ENCODE results near the gene TEX12.
A peak's percentile ranks its signal among the peaks of the same experiment; 100 is the strongest.

Gene TEX12

DNA sequence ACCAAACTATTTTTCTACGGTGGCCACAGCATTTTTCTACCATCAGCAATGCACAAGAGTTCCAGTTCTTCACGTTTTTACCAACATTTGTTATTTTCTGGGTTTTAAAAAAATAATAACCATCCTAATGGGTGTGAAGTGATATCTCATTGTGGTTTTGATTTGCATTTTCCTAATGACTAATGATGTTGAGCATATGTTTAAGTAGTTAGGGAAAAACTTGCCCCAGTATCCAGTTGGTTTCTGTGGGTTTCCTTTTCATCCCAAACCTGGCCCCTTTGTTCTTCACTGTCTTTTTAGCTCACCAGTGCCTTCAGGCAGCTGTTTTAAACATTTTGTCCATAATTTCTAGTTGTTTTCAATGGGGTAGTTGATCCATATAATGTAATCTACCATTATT, 44.4 kb downstream of the TEX12 start:
- H3K27me3 Mint-ChIP-seq (ENCODE audit: low read depth), result peaks cover 28% of the 10 kb centered on the region
- no peaks in the 10 kb centered on the region for H3K36me3 Mint-ChIP-seq (ENCODE audit: low read depth)
- peaks cover 10% of the 10 kb centered on the region for H3K4me1 Mint-ChIP-seq (ENCODE audit: low read depth)
- no peaks in the 10 kb centered on the region for H3K9me3 Mint-ChIP-seq
- no peak overlapping the region for H3K27ac Mint-ChIP-seq
- H3K4me3 Mint-ChIP-seq, result peak overlapping the region; percentile 44
- DNase-seq (ENCODE audit: low spot score), result peak; percentile 14

- H3K4me3 Mint-ChIP-seq, result no peak overlapping the region
- peaks cover 10% of the 10 kb centered on the region for H3K4me1 Mint-ChIP-seq (ENCODE audit: low read depth)
- H3K36me3 Mint-ChIP-seq (ENCODE audit: low read depth), result no peaks in the 10 kb centered on the region
- no peak for DNase-seq (ENCODE audit: low spot score)
- H3K9me3 Mint-ChIP-seq, result no peaks in the 10 kb centered on the region
- H3K27me3 Mint-ChIP-seq (ENCODE audit: low read depth), result peaks cover 23% of the 10 kb centered on the region
- H3K27ac Mint-ChIP-seq, result no peak overlapping the region
Observed at GRCh38 chr11:112212290-112212689, 45.1 kb downstream of the TEX12 start.

- no peak overlapping the region for H3K4me3 Mint-ChIP-seq
- peaks cover 23% of the 10 kb centered on the region for H3K27me3 Mint-ChIP-seq (ENCODE audit: low read depth)
- H3K27ac Mint-ChIP-seq, result no peak overlapping the region
- no peak for DNase-seq (ENCODE audit: low spot score)
- H3K36me3 Mint-ChIP-seq (ENCODE audit: low read depth), result no peaks in the 10 kb centered on the region
- no peaks in the 10 kb centered on the region for H3K9me3 Mint-ChIP-seq
- H3K4me1 Mint-ChIP-seq (ENCODE audit: low read depth), result peaks cover 10% of the 10 kb centered on the region
Observed at GRCh38 chr11:112212710-112213109, 45.5 kb downstream of the TEX12 start.

- H3K27ac Mint-ChIP-seq, result no peak overlapping the region
- DNase-seq (ENCODE audit: low spot score), result no peak
- H3K27me3 Mint-ChIP-seq (ENCODE audit: low read depth), result peaks cover 23% of the 10 kb centered on the region
- no peaks in the 10 kb centered on the region for H3K36me3 Mint-ChIP-seq (ENCODE audit: low read depth)
- H3K4me1 Mint-ChIP-seq (ENCODE audit: low read depth), result peaks cover 10% of the 10 kb centered on the region
- no peak overlapping the region for H3K4me3 Mint-ChIP-seq
- H3K9me3 Mint-ChIP-seq, result no peaks in the 10 kb centered on the region
Observed at GRCh38 chr11:112213753-112214152, 46.6 kb downstream of the TEX12 start.

- no peak overlapping the region for H3K4me3 Mint-ChIP-seq
- H3K4me1 Mint-ChIP-seq (ENCODE audit: low read depth), result peaks cover 14% of the 10 kb centered on the region
- no peak for DNase-seq (ENCODE audit: low spot score)
Observed at GRCh38 chr11:112215621-112216020, 48.4 kb downstream of the TEX12 start.

GRCh38 chr11:112216561-112217105, 49.5 kb downstream of the TEX12 start:
- Mint-ChIP-seq H3K27me3 (ENCODE audit: low read depth) (peaks cover 2% of the 10 kb centered on the region), H3K4me3 (no peak overlapping the region), H3K36me3 (ENCODE audit: low read depth) (no peaks in the 10 kb centered on the region), H3K9me3 (no peaks in the 10 kb centered on the region), H3K4me1 (ENCODE audit: low read depth) (peaks cover 9% of the 10 kb centered on the region), H3K27ac (no peak overlapping the region)
- no peak for DNase-seq (ENCODE audit: low spot score)

More at GRCh38 chr11:112215621-112216020, 48.4 kb downstream of the TEX12 start:
- Mint-ChIP-seq H3K9me3 (no peaks in the 10 kb centered on the region), H3K36me3 (ENCODE audit: low read depth) (no peaks in the 10 kb centered on the region), H3K27ac (no peak overlapping the region), H3K27me3 (ENCODE audit: low read depth) (peaks cover 8% of the 10 kb centered on the region)

DNA sequence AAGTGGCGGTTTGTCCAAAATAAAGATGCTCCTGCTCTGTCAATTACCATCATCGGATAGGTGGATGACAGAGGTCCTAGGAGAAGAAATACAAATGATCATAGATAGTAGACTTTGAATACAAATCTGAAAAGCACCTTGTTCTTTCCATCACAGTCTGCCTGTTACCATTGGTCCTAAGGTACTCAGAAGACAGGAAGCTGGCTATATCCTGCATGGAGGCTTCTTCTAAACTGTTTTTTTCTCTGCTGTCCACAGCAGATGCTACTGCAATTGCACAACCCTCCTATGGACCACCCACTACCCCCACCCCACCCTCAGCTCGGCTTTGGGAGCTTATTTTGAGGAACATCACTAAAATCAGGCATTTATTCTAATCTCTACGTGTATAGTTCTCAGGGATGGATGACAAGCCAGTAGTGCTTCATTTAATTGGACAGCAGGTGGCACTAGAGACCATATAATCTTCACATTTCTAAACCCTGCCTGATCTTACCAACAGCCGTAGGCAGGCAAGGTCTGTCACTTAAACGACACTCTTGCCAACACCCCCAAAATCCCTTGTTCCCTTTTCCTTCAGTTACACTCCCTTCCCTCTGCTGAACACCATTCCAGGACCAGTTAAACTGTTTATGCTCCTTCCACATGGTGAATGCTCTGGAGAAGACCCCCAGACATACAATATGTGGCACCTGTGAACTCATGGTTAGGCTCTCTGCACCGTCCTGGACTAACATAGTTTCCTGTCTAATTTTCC, 52.5 kb downstream of the TEX12 start:
- H3K4me1 Mint-ChIP-seq (ENCODE audit: low read depth), result peaks cover 14% of the 10 kb centered on the region
- H3K27ac Mint-ChIP-seq, result no peak overlapping the region
- H3K36me3 Mint-ChIP-seq (ENCODE audit: low read depth), result no peaks in the 10 kb centered on the region
- peak; percentile 24 for DNase-seq (ENCODE audit: low spot score)
- no peaks in the 10 kb centered on the region for H3K27me3 Mint-ChIP-seq (ENCODE audit: low read depth)
- H3K4me3 Mint-ChIP-seq, result no peak overlapping the region
- no peaks in the 10 kb centered on the region for H3K9me3 Mint-ChIP-seq

- no peak for DNase-seq (ENCODE audit: low spot score)
- peaks cover 15% of the 10 kb centered on the region for H3K4me1 Mint-ChIP-seq (ENCODE audit: low read depth)
- H3K27ac Mint-ChIP-seq, result no peak overlapping the region
- no peak overlapping the region for H3K4me3 Mint-ChIP-seq
- no peaks in the 10 kb centered on the region for H3K36me3 Mint-ChIP-seq (ENCODE audit: low read depth)
- no peaks in the 10 kb centered on the region for H3K9me3 Mint-ChIP-seq
- H3K27me3 Mint-ChIP-seq (ENCODE audit: low read depth), result no peaks in the 10 kb centered on the region
Observed at GRCh38 chr11:112221274-112221835, 54.2 kb downstream of the TEX12 start.
